SKM-1 treated with dmso at 0.1 percent for 144 hours (cell line): ENCODE results near the gene FAM53B.

Experiments
- DNase-seq: peaks from one replicate; lab custom pipeline; 2025; ENCODE audit not compliant: unreplicated experiment; lab: John Stamatoyannopoulos, UW

FAM53B gene

DNA sequence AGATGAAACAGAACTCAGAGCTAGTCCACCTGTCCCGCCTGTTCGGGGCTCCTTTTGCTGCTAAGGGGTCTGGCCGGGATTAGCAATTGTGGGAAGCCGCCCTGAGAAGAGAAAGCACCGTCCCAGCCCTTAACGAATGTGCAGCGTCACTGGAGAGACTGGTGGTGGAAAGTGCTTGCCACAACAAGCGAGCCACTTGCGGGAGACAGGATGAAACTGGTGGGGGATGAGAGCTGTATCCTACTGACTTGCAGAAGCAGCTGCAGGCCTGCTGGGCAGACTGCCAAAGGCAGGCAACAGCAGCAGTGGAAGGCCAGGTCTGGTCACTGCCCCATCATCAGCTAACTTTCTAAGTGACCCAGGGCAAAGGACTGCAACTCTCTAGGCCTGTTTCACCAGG is 95.4 kb downstream of the FAM53B start:
- DNase-seq, result peak; percentile 35

- no peak for DNase-seq
These were observed 96.1 kb downstream of the FAM53B start for GRCh38 chr10:124648131-124648475.

- DNase-seq, result peak; percentile 87
These were observed 96.6 kb downstream of the FAM53B start for GRCh38 chr10:124647421-124648130.

- DNase-seq, result no peak
These were observed 97.5 kb downstream of the FAM53B start for GRCh38 chr10:124646483-124647352.

- no peak for DNase-seq
These were observed 98.6 kb downstream of the FAM53B start for GRCh38 chr10:124645467-124646095.

GRCh38 chr10:124644771-124645415 is 99.3 kb downstream of the FAM53B start:
- no peak for DNase-seq

- no peak for DNase-seq
These were observed 99.9 kb downstream of the FAM53B start for GRCh38 chr10:124644236-124644635.

- no peak for DNase-seq
These were observed 100.7 kb downstream of the FAM53B start for GRCh38 chr10:124643330-124644009.

DNA sequence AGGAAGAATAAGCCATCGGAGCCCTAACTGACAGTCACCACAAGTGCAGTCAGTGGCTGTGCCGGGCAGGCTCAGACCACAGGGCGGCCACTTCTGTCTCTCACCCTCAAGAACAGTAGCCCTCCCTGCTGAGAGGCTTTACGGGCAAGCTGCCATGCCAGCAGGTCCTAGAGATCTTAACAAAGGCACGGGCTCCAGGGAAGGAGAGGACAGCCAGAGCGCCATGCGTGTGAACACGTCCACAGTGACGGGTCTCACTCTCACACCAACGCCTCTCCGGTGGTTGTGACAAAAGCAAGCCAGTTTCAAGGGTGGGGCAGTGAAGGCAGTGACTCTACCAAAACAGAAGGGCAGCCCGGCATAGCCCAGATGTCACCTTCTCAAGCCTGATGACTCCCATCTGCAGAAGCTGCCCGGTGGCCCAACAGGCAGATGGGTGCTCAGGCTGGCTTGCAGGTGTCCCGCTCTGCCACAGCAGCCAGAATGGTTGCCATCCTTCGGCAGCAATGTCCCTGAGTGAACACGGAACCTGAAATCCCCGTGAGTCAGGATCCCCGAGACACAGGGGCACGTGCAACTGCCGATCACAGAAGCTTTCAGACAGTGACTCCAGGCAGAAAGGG is 102.0 kb downstream of the FAM53B start:
- DNase-seq, result no peak

- peak; percentile 86 for DNase-seq
These were observed 102.7 kb downstream of the FAM53B start for GRCh38 chr10:124641282-124642087.

- peak; percentile 93 for DNase-seq
These were observed 103.5 kb downstream of the FAM53B start for GRCh38 chr10:124640538-124641231.

DNA sequence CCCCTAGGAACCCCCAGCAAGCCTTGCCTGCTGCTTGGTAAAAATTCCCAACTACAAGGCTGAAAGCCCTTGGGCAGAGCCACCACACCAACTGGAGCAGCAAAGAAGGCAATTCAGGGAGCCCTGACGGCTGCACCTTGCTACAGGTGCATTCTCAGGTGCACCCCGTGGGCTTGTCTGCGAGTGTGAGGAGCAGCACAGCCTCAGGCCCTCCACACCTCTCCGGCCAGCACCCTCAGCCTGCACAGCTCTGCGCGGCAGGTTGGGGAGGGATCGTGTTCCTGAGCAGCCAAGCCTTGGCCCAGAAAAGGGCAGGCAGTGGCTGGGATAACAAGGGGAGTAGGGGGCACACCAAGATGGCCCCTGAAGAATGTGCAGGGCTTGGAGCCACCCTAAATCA is 104.1 kb downstream of the FAM53B start:
- DNase-seq, result no peak

DNA sequence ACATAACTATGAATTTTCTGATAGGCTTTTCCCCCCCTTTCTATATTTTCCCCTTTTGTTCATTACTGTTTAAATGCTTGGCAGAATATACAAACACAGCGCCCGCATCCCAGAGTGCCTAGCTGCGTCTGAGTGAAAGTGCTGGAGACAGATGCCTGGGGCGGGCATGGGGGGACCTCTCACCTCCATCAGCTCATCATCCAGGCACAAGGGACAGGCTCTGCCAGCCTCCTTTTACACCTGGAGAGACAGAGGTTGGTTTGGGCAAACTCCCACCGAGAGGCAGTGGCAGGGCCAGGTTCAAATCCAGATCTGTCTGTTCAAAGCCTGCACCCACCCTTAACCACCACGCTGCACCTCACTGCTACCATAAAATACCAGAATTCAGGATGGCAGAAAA is 104.5 kb downstream of the FAM53B start:
- no peak for DNase-seq

- no peak for DNase-seq
These were observed 105.0 kb downstream of the FAM53B start for GRCh38 chr10:124639206-124639605.

DNA sequence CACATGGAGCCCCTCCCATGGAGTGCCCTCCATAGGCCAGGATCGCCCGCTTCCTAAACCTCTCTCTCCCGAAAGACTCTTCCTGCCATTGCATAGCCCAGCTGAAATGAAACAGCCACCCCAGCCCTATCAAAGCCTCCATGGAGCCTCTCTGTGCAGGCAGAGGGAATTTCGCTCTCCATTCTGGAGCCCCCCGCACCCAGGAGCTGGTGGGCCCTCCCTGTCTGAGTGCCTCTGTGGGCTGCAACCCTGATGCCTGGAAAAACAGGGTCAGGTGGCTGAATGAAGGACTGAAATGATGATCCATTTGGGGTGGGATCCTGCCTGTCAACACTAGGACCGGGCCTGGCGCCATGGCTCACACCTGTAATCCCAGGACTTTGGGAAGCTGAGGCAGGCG is 106.4 kb downstream of the FAM53B start:
- DNase-seq, result no peak

DNA sequence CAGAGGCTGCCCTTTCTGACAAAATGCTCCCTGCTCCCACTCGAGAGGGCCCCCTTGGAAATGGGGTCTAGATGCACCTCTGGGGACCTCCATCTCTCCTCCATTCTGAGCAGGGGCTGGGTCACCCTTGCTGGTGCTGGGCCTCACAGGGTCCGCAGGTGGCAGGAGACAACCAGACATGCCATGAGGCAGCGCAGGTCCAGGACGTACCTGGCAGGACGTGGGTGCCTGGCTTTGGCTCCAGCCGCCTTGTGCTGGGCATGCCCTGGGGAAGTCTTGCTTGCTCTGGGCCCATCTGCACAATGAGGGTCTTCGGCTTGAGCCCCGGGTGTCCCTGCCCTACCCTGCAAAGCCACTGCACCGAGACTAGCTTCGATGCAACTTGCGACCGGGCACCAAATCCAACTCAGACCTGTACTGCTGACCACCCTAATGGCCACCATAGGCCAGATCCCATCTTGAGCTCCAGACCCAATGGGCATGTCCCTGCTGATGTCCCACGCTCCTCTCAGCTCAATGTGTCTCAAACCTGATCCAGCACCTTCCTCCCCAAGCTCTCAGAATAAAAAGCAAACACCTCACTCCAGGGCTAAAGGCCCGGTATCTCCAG is 107.0 kb downstream of the FAM53B start:
- DNase-seq, result no peak

DNA sequence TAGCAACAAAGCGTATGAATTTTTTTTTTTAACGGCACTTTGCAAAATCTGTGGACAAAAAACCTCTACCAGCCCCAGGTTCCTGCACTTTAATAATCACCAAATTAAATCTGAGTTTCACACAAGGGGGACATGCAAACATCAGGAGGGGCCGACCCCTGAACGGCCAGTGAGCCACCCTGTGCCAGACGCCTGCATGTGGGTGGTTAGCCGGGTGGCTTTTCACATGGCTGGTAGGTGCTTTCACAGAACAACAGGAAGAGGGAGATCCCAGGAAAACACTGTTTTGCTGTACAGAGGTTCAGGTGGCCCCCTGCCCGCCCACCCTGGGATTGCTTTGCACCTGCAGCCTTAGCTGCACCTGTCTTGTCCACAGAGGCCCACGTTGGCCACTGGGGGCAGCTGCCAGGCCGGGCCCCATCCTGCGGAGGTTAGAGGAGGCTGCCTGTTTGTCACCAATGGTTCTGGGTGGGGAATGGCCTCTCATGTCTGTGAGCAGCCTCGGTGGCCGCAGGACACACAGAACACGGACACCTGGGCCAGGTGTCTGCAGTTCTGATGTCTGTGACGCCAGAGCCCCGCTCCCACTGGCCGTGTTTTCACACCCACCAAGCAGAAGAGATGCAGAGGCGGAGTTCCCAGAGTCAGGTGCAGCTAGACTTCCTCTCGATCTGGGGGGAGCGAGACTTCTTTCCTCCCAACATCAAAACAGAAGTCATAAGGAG is 107.7 kb downstream of the FAM53B start:
- DNase-seq, result no peak

GRCh38 chr10:124632566-124632965 is 111.6 kb downstream of the FAM53B start:
- no peak for DNase-seq
